ENCODE measurements around the gene SIX2. TPM values are rescaled to one million over a fixed set of nuclear protein-coding genes. Genes with fewer than 3 reads are reported as not detected.

Gene SIX2
- total and polyA plus RNA-seq, 4 donors = not detected

GRCh38 chr2:44965684-44966083 lies 43.6 kb downstream of the SIX2 start:
- no peaks in the 10 kb centered on the region for H3K9me3 ChIP-seq (ENCODE audit: control insufficient read depth in 4 of 4, low read length in 3 of 4)
- DNase-seq (ENCODE audit: low spot score) = no peak
- no peak overlapping the region for H3K27ac ChIP-seq (ENCODE audit: low read depth in 1 of 2, low read length in 2 of 2)
- no peak overlapping the region for H3K4me3 ChIP-seq (ENCODE audit: low read depth in 1 of 3, low read length in 3 of 3)
- 91% methylated on average over 2 of the region's 2 CpGs for WGBS
- peaks cover 0 to 4% (median 2%) of the 10 kb centered on the region in 4 donors for H3K27me3 ChIP-seq (ENCODE audit: control insufficient read depth in 4 of 4, insufficient read depth in 4 of 4, low read length in 3 of 4)
- H3K9ac ChIP-seq (ENCODE audit: low read depth in 1 of 2, low read length in 2 of 2) = no peak overlapping the region
- H3K36me3 ChIP-seq (ENCODE audit: control insufficient read depth in 4 of 4, insufficient read depth in 3 of 4, low read depth in 1 of 4, low read length in 3 of 4) = no peaks in the 10 kb centered on the region
- H3K4me1 ChIP-seq (ENCODE audit: control insufficient read depth in 4 of 4, insufficient read depth in 4 of 4, low read length in 3 of 4) = no peaks in the 10 kb centered on the region
- TF ChIP-seq FOXA1 (IDR thresholded peaks at IDR 0.05) = no peak
- no peak for TF ChIP-seq JUND (IDR thresholded peaks at IDR 0.05)
- no peak for TF ChIP-seq REST (IDR thresholded peaks at IDR 0.05)
- no peak for TF ChIP-seq HNF4A (conservative IDR thresholded peaks at IDR 0.05)
- TF ChIP-seq HNF4G (IDR thresholded peaks at IDR 0.05) = no peak
- no peak for TF ChIP-seq CTCF (IDR thresholded peaks at IDR 0.05; ENCODE audit: low read depth, low read length, missing input control)
- TF ChIP-seq TAF1 (conservative IDR thresholded peaks at IDR 0.05) = no peak
- no peak for TF ChIP-seq EGR1 (IDR thresholded peaks at IDR 0.05; ENCODE audit: low read depth in 2 of 2)
- no peak for TF ChIP-seq SP1 (IDR thresholded peaks at IDR 0.05)
- no peak for TF ChIP-seq FOXA2 (IDR thresholded peaks at IDR 0.05)

GRCh38 chr2:44964752-44965236 lies 44.5 kb downstream of the SIX2 start:
- no peak overlapping the region for H3K9ac ChIP-seq (ENCODE audit: low read depth in 1 of 2, low read length in 2 of 2)
- no peak for TF ChIP-seq ZBTB33 (IDR thresholded peaks at IDR 0.05)
- no peak for TF ChIP-seq GABPA (IDR thresholded peaks at IDR 0.05 in 1 of 2, conservative IDR thresholded peaks at IDR 0.05 in 1 of 2)
- no peak for TF ChIP-seq SP1 (IDR thresholded peaks at IDR 0.05)
- no peak for TF ChIP-seq REST (IDR thresholded peaks at IDR 0.05)
- TF ChIP-seq ATF3 (IDR thresholded peaks at IDR 0.05) = no peak
- no peak for TF ChIP-seq EGR1 (IDR thresholded peaks at IDR 0.05; ENCODE audit: low read depth in 2 of 2)
- TF ChIP-seq FOXA2 (IDR thresholded peaks at IDR 0.05) = no peak
- no peak for TF ChIP-seq HNF4G (IDR thresholded peaks at IDR 0.05)
- TF ChIP-seq HNF4A (conservative IDR thresholded peaks at IDR 0.05) = no peak
- TF ChIP-seq CTCF (IDR thresholded peaks at IDR 0.05; ENCODE audit: low read depth, low read length, missing input control) = no peak
- TF ChIP-seq MAX (IDR thresholded peaks at IDR 0.05) = no peak
- TF ChIP-seq TAF1 (conservative IDR thresholded peaks at IDR 0.05) = no peak
- no peak for TF ChIP-seq RAD21 (IDR thresholded peaks at IDR 0.05)
- TF ChIP-seq YY1 (IDR thresholded peaks at IDR 0.05) = no peak
- no peaks in the 10 kb centered on the region for H3K4me1 ChIP-seq (ENCODE audit: control insufficient read depth in 4 of 4, insufficient read depth in 4 of 4, low read length in 3 of 4)
- WGBS = 13% methylated on average over 16 of the region's 16 CpGs
- H3K9me3 ChIP-seq (ENCODE audit: control insufficient read depth in 4 of 4, low read length in 3 of 4) = no peaks in the 10 kb centered on the region
- H3K36me3 ChIP-seq (ENCODE audit: control insufficient read depth in 4 of 4, insufficient read depth in 3 of 4, low read depth in 1 of 4, low read length in 3 of 4) = no peaks in the 10 kb centered on the region
- H3K27ac ChIP-seq (ENCODE audit: low read depth in 1 of 2, low read length in 2 of 2) = no peak overlapping the region
- no peak overlapping the region for H3K4me3 ChIP-seq (ENCODE audit: low read depth in 1 of 3, low read length in 3 of 3)
- DNase-seq (ENCODE audit: low spot score) = no peak
- peaks cover 0 to 4% (median 2%) of the 10 kb centered on the region in 4 donors for H3K27me3 ChIP-seq (ENCODE audit: control insufficient read depth in 4 of 4, insufficient read depth in 4 of 4, low read length in 3 of 4)
